NCI-H1694 treated with DMSO at 0.1 percent for 48 hours (cell line): ENCODE data around the gene PRTG.
"Not testable (repeated sequence)": the region's sequence is repeated elsewhere in the genome, so short reads cannot be mapped to it uniquely, and the experiment has no call there.

Source experiments
- DNase-seq: peaks from one replicate; lab custom pipeline; 2025; lab: John Stamatoyannopoulos, UW

Gene PRTG

GRCh38 chr15:55700876-55701275 is 42.1 kb downstream of the PRTG start:
- DNase-seq, result no peak

DNA sequence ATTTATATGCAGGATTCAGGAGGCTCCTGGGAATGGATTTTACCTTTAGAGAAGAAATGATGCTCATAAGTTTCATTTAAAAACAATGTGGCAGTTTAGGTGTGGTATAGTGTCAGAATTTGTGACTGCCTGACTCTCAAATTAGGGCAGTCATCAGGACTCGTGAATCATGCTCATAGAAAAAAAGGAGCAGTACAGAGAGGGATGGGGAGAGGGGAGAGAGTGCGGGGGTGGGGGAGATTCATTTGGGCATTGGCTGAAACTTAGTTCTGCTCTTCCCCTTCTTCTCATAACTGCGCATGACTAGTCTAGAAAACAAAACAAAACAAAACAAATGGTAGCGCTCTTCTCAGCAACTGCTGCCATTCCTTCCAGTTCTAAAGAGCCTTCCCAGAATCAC is 44.3 kb downstream of the PRTG start:
- DNase-seq, result no peak

GRCh38 chr15:55696221-55696620 is 46.7 kb downstream of the PRTG start:
- DNase-seq, result no peak

DNA sequence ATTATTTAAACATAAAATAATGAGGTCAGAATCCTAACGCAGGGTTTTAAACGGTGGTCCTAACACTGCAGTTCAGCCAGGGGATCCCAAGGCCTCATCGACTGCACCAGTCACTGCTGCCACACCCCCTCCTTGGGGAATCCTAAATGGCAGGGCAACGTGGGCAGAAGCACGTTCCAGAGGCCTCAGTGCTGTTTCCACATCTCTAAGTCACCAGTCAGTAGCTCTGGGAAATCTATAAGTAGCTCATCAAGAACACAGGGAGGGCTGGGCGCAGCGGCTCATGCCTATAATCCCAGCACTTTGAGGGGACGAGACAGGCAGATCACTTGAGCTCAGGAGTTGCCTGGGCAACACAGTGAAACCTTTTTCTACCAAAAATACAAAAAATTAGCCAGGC is 47.5 kb downstream of the PRTG start:
- DNase-seq, result no peak

GRCh38 chr15:55694652-55695150 is 48.3 kb downstream of the PRTG start:
- no peak for DNase-seq

GRCh38 chr15:55693116-55693515 is 49.8 kb downstream of the PRTG start:
- DNase-seq, result not testable (repeated sequence)

- no peak for DNase-seq
Measured at GRCh38 chr15:55687792-55688191, 55.2 kb downstream of the PRTG start.

DNA sequence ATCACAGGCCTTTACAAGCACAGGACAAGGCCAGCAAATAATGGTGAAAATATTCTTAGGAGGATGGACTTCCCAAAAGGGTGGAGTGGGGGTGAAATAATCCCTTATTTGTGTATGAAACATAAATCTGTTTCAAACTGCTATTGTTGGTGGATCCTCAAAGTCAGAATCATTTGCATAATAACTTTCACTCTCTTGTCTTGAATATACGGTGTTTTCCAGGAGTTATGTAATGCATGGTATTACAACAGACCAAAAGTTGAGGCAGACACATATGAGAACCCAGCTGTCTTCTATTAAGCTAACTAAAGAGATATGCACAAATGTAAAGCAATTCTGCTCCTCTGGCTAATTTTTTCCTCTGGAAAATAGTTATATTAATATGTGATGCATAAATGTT is 57.7 kb downstream of the PRTG start:
- DNase-seq, result no peak

GRCh38 chr15:55683376-55683775 is 59.6 kb downstream of the PRTG start:
- DNase-seq, result peak; percentile 4

DNA sequence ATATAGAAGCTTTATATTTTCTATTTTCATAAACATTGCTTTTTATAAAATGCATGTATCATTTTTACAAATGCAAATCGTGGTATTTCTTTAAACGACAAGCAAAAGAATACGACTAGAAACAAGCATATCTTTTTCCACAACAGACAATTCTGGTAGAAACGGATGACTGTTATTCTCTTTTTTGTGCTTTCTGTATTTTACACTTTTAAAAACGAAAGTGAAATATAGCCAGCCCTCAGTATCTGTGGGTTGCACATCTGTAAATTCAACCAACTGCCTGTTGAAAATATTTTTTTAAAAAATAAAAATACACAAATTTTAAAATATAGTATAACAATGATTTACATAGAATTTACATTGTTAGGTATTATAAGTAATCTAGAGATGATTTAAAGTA is 61.3 kb downstream of the PRTG start:
- no peak for DNase-seq

DNA sequence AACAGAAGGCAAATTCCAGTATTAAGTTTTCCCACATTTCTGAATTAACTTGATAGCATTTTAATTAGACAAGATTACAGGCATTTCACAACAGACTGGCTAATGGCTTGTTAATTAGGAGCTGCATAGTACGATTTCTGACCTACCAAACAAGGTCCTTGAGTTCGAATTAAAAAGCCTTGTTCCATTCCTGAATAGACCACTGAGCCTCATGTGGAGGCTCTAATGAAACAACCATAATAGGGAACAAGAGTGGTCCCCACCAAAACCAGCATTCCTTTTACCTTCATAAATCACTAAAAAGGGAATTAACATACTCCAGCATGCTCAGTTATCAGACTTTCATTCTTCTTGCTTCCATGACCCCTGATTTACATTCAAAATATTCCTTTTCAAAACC is 66.4 kb downstream of the PRTG start:
- DNase-seq, result no peak

- DNase-seq, result no peak
Measured at GRCh38 chr15:55673287-55673686, 69.7 kb downstream of the PRTG start.

DNA sequence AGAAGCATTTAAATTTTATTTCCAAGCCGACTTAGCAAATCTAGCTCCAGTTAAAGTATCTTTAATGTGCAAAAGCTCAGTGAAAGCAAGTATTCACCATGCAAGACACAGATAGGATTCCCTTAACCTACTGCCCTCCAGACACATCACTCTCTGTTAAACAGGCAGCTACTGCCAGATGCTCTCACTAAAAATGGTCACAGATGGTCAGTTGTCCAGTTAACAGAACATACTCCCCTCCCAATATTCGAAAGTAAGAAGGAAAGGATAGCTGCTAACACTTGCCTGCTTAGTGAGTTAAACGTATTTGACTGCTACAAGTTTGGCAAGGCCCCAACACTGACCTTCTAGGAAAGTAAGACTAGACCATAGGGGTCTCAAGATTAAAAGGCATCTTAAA is 73.7 kb downstream of the PRTG start:
- no peak for DNase-seq

GRCh38 chr15:55665605-55666227 is 77.2 kb downstream of the PRTG start:
- no peak for DNase-seq

DNA sequence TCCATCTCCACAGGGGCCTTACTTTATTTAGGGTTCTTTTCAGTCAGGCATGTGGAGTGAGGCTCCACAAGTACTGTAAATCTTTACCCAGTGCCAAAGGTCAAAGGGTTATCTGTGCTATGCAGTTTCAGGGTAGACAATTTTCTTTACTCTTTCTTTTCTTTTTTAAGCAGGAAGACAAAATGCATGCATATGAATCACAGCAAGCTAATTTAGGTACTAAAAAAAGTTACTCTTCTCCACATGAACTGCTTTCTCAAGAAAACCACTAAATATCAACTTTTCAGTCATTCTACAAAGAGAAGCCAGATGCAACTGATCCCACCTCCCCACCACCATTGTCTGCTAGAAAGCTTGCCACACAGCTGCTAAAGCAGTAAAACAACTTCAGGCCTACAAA is 81.5 kb downstream of the PRTG start:
- no peak for DNase-seq

GRCh38 chr15:55660153-55660552 is 82.8 kb downstream of the PRTG start:
- no peak for DNase-seq

GRCh38 chr15:55659481-55659880 is 83.5 kb downstream of the PRTG start:
- DNase-seq, result no peak

DNA sequence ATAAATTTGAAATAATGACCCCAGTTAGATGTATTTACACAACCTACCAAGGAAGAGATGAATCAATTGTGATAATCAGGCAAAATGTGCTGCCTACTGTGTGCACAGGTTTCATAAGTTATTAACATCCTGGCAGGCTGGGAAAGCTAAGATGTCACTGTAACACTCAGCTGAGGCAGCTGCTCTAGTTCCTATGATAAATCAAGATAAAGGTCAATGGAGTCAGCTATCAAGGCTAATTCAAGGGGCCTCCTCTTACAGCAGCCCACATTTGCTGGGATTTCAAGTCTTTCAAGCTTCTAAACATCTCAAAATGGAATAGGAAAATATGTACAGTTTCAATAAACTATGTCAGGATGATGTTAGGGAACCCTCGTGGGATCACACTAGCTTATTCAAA is 84.1 kb downstream of the PRTG start:
- no peak for DNase-seq

- no peak for DNase-seq
Measured at GRCh38 chr15:55654561-55655031, 88.4 kb downstream of the PRTG start.

GRCh38 chr15:55652909-55653495 is 90.0 kb downstream of the PRTG start:
- DNase-seq, result no peak

DNA sequence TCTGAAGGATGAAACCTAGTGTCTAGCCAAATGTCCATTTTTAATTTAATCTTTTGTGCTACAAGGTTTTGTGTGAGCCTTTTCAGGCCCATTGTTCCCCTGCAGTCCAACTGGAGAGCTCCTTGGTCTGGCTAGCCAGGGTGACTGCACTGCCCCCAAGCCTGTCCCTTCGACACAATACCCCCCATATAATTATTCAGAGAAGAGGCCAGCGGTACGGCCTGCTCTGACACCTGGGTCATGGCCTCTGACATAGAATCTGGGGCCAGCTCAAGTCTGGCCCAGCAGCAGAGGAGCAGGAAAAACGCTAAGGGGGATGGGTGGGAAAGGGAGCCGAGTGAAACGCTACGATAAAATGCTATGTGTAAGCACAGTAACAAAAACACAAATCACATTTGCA is 90.6 kb downstream of the PRTG start:
- DNase-seq, result no peak

- DNase-seq, result no peak
Measured at GRCh38 chr15:55649058-55649423, 93.9 kb downstream of the PRTG start.

GRCh38 chr15:55638764-55639163 is 104.2 kb downstream of the PRTG start:
- no peak for DNase-seq

GRCh38 chr15:55637086-55637485 is 105.9 kb downstream of the PRTG start:
- DNase-seq, result no peak
